NCI-H1092 (cell line): ENCODE measurements around the gene GRAMD4.

ENCODE experiments used
- DNase-seq: peaks from one replicate; lab custom pipeline; 2025; lab: John Stamatoyannopoulos, UW

The GRAMD4 gene

DNA sequence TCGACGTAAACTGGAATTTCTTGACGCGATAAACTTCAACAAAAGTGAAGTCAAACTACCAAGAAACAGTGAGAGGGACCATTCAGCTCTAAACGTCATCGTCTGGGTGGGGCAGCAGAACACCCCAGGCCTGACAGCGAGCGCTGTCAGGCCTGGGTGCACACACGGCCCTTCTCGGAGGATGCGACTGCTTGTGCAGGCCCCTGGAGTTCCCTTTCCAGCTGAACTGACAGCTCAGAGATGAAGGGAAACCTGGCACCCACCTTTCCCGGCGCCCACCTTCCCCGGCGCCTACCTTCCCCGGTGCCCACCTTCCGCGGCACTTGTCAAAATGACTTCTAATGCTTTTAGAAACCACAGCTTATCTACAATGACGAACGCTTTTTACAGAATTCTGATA lies 70.0 kb downstream of the GRAMD4 start:
- DNase-seq: no peak

DNA sequence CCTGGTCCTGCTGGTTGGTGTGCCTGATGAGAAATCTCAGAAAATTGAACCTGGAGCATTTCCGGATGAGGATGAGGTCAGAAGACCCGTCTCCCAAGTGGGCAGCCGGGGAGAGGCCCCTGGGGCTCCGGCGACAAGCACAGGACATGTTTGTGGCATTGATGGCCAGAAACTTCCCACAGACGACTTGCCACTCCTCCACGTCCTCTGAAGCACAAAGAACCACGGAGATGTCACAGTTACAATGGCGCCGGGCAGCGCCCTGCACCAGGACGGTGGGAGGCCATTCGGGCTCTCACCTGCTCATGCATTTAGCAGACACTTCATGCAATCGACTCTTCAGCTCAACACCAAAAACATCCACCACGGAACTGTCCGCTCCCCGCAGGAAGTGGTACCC lies 71.4 kb downstream of the GRAMD4 start:
- DNase-seq: no peak

DNA sequence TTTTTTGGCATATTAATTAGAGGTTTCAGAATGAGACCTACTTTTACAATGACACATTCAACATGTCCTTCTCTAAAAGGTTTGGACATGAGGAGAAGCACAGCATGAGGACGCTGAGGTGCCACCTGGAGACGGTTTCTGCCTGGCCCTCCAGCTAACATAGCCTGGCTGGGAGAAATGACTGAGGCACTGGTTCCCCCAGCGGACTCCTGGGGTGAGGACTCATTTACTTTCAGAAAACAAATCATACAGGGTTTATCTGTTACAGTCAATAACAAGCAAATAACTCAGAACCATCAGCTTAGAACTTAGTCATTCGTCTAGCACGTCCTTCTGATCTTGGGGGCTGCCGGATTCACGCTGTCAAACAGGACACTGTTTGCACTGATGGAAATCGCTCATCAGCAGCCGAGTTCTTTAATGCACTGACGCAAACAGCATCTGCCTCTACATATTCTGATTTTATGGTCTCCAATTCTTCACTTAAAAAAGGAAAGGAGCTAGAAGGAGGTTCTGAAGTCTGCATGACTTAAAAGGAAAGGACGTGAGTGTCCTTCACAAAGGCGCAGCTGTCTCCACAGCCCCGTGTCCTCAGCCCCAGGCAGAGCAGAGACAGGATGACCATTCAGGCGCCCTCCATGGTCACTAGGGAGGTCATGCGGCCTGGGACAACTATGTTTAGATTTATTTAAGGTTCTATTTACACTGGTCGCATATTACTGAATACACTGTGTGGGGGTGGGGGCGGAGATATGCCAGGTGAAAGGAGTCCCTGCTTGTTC lies 73.6 kb downstream of the GRAMD4 start:
- DNase-seq: no peak

DNA sequence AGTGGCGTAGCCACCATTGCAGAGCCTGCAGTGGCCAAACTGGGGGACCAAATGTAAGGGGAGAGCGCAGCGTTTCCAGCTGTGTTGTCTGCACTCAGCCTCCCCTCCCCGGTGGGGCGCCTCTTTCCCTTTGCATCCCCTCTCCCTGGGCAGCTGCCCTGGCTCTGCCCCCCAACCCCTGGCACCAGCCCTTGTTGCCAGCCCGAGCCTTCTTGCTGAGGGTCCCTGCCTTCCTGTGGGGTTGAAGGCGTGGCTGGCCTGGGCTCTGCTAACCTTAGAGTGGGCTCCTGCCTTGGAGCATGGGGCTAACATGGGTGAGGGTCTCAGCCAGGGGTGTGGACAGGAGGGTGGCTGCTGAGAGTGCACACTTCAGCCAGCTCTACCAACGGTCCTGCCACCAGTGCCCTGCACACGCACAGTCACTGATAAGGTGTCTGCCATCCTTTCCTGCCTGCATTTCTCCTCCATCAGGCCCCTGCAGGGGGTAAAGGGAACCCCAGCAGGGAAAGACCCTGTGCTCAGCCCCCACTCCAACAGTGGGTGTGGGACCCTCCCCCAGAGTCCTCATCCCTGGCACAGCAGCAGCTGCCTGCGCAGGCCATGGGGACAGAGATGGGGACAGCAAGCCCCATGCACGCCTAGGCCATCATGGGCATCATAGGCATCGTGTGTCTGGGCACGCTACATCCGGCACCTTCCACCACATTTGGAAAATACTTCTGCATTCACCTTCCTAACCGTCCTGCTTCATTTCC lies 74.4 kb downstream of the GRAMD4 start:
- no peak for DNase-seq

DNA sequence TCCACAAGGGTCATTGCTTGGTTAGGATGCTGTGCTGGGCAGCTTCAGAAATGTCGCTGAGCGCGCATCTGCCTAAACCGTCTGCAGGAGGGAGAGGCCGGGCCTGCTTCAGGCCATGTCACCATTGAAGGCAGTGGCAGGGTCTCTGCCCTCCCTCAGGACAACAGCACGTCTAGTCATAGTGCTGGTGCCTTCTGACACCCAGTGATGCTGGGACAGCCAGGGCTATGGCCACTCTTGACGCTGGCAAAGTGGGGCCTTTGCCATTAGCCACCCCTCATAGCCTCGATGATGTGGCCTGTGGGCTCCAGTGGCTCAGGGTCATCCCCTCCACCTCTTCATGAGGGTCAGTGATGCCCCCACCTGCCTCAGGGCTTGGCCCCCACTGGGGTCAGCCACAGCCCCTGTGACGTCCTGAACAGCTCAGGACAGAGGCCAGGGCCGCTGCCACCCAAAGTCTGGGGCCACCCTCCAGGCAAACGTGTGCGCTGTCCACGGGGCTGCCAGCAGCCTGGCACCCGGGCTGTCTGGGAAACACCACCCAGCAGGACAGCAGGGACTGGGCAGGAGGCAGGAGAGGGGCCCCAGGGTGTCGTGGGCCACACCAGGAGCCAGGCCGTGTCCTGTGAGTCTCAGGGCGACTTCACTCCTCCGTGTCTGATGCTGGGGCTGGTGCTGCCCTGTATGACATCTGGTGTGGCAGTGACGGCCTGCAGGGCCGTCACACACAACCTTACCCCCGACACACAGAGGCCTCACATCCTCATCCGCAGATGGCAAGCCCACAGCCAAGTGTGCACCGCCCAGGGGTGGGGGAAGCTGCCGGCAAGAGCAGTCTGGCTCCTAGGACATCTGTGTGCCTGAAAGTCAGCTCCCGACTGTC lies 75.4 kb downstream of the GRAMD4 start:
- no peak for DNase-seq

DNA sequence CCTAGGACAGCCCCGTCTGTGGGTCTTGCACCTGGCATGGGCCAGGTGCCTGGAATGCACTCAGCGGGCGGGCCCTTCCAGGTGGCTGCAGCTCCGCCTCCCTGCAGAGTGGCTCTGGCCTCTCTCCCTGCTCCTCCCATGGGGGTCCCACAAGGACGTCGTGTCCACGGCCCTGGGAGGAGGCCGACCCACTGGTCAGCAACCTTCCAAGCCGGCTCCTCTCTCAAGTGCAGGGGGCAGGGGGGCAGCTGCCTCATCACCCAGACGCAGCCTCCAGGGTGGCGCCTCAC lies 76.0 kb downstream of the GRAMD4 start:
- DNase-seq: no peak

DNA sequence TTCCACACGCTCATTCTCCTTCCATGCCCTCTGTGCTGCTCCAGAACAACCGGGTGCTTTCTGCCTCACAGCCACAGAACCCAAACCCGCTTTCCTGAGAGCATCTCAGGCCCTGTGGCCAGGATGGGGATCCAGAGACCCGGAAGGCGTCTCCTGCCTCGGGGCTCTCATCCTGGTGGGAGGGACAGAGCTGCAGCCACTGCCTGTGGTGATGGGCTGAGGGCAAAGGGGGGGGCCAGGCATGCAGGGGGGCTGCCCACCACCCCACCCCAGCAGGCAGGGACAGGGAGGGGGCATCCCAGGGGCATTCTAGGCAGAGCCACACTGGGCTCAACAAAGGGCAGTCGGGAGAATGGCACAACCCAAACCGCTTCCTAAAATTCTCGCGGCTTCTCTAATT lies 76.4 kb downstream of the GRAMD4 start:
- no peak for DNase-seq

DNA sequence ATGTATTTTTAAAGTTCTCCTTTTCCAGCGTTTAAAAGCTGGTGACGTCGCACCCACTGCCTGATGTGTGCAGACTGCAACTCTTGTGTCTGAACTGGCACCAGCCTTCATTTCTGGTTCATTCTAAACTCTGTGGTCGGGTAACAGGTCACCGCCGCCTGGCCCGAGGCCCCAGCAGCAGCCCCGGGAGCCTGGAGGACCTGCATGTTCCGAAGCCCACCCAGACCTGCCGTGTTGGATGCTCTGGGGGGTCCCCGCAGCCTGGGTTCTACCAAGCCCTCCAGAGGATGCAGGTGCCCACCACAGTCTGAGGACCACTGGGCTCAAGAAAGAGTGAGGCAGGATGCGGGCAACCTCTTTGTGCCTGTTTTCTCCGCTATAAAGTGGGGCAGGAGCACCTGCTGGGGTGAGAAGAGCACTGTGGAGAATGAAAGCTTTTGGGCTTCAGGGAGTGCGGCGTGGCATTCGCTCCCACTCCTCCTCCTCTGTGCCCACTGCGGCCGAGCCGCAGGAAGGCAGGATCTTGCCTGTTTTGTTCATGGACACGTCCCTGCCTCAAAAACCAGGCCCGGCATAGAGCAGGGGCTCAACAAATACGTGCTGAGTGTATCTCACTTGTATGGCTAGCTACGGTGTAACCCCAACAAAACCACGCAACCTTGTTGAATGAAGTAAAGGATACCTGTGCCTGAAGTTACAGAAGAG lies 77.8 kb downstream of the GRAMD4 start:
- DNase-seq: no peak

DNA sequence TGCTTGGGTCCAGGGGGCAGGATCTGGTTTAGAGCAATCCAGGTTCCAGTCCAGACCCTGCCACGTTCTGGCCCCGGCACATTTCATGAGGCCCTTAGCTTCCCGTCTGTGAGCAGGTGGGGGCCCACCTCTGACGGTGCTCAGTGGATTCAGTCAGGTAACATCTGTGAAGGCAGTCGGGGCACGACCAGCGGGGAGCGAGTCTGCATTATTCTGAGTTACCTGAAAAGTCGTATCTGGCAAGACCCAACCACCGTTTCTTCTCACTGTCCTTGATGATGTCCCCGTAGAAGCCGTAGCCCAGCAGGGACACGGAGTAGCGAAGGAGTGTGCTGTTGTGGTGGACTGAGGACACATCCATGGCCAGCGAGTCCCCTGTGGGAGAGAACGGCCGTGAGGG lies 78.9 kb downstream of the GRAMD4 start:
- no peak for DNase-seq

DNA sequence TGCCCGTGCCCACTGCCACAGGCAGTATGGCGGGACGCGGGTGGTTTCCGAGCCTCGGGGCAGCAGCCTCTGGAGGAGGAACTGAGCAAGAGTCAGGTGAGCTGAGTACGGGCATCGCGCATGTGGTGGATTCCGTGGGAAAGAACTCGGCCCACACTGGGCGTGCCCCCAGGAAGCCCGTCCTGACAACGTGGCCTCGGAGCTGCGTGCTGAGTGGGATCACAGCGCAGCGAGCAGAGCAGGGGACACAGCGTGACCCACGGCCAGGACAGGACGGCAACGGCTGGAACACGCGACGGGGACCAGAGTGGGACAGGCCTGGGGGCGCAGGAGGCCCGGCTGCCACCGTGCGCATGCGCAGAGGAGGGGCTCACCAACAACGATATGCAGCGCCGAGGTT lies 81.1 kb downstream of the GRAMD4 start:
- DNase-seq: no peak

DNA sequence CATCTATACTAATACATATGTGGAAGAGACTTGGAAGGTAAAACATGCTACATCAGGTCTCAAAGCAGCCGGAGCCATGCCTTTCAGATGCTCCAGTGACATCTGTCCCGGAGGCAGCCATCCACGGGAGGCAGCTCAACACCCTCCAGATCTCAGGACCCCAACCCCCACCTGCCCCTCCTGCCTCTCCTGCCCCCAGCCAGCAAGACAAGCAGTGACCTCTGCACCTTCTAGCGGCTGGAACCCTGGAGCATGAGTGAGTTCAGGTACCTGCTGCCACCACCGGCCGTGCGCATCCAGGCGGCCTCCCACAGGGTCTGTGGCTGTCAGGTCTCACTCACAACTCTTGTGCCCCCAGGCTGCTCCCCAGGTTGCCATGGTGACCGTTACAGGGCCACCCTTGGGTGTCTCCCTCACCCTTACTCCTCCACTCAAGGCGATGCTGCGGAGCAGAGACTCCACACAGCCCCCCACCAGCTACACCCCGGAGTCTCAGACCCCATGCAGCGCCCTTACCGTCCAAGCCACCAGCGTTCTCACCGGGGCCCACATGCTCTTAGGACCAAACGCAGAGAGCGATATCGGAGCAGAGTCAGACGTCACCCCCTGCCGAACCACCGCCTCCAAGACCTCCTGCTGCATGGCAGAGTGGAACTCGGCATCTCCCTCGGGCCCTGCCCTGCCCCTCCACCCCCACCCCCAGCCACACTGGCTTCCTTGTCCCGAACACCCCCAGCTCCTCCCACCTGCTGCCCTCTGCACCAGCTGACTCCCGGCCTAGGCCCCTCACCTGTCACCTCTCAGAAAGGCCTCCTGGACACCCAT lies 83.2 kb downstream of the GRAMD4 start:
- DNase-seq: no peak

DNA sequence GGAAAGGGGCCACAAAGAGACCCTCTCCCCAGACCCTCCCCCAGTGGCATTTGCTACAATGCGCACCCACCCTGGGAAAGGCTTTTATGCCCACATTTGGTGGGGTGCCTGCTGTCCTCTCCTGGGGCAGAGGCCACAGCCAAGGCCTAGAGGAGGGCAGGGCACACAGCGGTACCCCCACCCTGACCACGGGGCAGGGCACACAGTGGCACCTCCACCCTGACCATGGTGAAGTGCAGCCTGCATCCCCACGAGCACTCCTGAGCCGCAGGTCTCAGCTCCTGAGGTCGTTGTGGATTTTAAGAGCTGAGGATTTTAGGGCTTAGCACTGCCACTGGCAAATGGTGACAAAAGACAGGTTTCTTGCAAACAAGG lies 83.8 kb downstream of the GRAMD4 start:
- no peak for DNase-seq

DNA sequence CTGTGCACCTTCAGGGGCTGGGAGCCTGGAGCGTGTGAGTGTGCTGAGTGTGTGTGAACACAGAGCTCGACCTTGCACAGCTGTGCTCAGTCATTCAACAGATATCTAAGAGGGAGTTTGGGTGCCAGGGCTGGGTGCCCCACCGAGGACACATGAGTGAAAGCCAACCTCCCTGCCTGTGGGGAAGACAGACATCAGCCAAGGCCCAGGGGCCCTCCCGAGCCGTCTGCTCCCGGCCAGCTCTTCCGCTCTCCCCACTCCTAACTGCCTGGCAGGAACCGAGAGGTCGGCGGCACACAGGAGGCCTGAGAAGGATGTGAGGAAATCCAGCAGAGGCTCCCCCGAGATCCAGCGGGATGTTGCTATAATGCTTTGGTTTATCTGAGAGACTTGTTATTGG lies 85.9 kb downstream of the GRAMD4 start:
- DNase-seq: no peak

DNA sequence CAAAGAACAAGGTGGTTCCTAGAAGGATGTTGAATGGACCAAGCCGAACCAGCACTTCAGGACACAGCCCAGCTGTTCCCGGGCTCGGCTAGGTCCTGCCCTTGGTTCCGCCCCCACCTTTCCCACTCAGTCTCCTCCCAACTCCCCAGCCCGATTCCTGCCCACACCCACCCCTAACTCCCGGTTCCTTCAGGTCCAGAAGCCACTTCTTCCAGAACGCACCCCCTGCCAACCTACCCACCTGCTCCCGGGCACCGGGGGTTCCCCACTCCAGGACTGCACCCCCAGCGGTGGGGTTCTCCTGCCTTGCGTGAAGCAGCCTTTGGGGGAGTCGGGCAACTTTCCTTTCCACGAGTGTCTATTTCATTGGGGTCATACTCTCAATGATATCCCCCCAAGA lies 87.1 kb downstream of the GRAMD4 start:
- no peak for DNase-seq

DNA sequence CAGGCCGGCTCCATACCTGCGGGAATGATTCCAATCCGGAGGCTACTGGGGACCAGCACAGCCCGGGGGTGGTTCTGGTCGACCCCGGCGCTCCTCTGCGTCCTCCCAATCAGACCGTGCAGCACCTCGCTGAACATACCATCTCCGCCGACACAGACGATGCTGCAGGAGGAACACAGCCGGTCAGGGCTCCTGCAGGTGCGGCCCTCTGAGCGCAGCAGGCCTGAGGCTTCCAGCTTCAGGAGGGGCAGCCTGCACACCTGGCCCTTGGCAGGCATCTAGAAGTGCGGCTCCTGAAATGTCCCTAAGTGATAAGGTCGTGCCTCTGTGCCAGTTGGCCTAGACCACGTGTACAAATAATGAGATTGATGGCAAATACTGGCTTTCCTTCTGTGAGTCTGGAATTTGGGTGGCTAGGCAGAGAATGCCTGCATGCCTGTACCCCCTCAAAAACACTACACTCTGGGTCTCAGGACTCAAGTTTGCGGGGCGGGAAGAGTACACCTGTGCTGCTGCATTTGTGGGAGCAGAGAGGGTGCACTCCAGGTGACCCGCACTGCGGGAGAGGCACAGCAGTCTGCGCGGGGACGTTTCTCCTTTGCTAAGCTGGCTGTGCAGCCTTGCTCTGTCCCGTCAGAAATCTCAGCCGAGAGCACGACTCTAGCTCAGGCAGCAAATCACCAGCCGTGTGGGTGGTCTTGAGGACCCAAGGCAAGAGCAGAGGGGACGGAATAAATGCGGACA lies 87.8 kb downstream of the GRAMD4 start:
- DNase-seq: no peak

DNA sequence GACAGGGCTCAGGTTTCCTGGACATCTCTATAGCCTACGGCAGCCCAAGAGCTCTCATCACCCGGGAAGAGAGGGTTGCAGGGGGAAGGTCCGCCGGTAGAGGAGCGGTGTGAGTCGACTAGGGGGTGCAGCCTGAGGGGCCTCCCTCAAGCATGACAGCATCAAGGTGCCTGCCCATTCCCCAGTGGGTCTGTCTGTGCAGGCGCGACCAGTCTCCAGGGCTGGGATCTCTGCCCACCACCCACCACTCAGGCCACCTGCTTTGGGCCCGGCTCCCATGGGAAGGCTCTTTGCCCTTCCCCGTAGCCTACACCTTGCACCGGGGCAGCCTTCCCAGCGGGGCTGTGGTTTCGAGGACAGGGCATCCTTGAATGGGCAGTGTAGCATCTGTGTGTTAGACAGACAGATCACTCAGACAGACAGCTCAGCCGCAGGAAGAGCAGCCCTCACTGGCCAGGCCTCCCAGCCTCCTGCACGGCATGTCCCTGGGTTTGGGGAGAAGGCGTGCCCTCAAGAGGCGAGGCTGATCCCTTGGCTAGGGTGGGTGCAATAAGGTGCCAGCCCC lies 88.7 kb downstream of the GRAMD4 start:
- DNase-seq: no peak

DNA sequence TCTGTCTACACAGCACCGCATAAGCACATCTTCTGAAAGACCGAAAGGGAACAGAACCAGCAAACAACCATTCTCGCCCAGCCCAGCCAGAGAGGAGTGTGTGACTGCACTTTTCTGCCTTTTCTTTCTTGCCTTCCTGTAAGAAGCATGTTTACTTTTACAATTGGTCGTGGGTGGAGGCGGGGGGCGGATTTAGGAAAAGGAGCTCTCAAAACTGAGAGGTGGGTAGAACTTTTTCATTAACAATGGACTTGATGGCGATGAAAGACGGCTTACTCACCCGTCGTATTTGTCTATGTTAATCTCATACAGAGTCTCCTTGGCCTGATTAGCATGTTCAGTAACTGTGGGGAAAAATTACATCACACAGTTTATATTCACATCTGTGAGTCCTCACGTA lies 90.6 kb downstream of the GRAMD4 start:
- no peak for DNase-seq

DNA sequence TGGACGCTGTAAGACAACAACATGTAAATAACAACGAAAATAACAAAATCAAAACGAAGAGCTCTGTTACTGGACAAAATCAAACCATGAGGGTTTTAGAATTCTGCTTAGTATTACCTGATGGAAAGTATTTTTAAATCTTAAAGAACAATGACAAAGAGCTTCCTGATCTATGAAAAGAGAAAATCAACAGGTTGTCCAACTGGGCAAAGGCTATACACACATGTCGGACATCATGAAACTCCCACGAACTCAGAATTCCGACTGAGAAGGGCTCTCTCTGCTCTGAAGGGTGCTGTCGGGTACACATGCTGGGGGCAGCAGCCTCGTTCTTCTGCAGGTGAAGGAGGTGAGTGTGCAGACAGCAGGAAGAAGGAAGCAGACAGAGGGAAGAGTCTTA lies 92.1 kb downstream of the GRAMD4 start:
- DNase-seq: no peak

DNA sequence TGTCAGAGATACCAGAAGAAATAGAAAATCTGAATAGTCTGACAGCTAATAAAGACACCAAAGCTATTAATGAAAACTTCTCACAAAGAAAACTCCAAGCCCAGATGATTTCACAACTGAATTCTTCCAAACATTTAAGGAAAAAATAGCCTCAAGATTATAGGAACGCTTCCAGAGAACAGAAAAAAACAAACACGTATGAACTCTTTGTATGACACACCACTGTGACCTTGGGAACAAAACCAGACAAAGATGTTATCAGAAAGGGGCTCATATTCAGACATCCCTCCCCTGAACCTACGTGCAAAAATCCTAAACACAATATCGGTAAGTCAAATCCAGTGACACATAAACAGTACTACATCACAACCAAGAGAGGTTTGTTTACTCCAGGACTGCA lies 94.4 kb downstream of the GRAMD4 start:
- DNase-seq: no peak

DNA sequence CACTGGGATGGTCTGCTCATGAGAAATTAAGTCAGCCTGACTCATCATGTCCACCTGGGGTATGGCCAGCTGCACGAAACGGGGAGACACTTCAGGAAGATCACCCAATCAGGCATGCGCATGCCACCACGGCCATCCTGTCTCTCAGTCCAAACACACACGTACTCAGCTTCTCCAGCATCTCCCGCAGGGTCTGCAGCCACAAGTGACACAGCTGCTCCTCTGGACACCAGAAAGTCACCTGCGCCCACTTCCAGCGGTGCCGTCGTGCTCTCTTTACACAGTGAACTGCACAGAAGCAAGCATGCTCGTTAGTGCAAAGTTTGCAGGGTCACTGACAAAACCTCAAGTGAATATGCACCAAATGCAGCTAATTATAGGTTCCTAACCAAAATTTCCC lies 99.7 kb downstream of the GRAMD4 start:
- DNase-seq: no peak
